Astrocyte of the hippocampus (primary cell): Measurements from ENCODE around the gene MPPED1.

Source experiments
- DNase-seq: peaks from one replicate; pipeline ENCODE4 v3.0.0; 2011; ENCODE audit warnings: low read depth, low spot score

MPPED1 gene

GRCh38 chr22:43409800-43410199 is 2.0 kb upstream of the MPPED1 start:
- no peak for DNase-seq

DNA sequence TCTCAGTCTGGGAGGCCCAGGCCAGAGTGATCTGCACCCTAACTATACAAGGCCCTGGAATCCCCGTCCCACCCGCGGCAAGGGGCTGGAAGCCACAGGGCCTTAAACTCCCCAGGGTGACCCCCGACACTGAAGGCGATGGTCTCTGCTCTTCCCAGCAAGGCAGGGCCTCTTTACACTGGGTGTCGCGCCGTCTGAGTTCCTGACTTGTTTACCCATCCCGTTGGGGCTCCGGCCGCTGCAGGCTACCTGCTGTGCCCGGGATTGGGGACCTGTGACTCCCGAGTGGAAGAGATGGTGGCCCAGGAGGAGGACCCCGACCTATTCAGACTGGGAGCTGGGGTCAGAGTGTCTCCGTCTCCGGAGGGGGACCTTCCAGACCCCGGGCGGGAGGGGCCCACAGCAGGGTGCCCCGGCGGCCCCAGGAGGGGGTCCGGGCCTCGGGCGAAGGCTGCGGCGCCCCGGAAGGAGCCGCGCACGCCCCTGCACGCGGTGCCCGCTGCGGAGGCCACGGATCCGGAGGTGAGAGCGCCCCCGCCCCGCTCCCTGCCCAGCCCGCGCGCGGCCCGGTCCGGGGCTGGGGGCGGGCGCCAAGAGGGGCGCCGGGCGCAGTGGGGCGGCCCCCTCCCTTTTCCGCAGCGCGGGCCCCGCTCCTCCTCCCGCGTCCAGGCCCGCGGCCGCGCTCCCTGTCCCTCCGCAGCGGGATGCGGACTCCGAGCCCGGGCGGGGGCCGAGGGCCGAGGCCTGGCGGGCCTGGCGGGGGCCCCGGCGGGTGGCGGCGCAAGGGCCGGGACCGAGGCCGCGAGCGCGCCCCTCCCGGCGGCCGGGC is 560 bp upstream of the MPPED1 start:
- DNase-seq: no peak

GRCh38 chr22:43412808-43413795 is 1.3 kb downstream of the MPPED1 start:
- DNase-seq: no peak

DNA sequence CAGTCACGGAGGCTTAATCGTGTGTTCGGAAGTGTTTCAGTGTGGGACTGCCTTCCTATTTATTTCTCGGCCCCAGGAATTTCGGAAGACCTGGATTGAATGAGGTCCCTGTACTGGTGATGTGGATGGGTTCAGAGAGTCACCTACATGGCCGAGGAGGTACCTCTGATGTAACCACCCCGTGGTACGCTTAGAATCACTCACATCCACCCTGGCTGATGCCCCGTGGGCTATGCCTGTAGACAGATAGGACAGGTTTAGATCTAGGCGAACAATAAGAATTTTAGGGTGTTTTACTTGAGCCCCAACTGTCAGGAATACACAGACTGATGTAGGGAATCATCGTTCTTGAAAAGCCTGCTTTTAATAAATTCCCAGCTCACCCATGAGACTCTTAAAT is 2.0 kb downstream of the MPPED1 start:
- DNase-seq: no peak

- DNase-seq: no peak
Measured at GRCh38 chr22:43415681-43416080, 3.9 kb downstream of the MPPED1 start.

DNA sequence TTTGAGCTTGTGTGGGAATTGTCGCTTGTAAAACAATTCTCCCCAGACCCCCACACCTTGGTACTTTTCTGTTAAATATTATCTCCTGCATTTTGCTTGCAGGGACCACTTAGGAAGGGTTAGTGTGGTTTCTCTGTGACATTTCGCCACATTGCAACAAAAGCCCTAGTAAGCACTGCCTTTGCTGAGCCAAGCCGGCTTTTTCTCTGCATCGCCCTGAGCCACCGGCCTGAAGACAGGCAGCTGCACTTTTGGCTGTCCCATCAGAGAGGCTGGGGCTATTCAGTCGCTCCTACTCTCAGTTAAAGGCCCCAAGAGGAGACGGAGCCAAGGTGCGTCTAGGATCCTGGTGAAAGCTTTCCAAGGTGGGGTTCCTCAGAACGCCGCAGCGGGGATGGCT is 5.7 kb downstream of the MPPED1 start:
- DNase-seq: no peak

DNA sequence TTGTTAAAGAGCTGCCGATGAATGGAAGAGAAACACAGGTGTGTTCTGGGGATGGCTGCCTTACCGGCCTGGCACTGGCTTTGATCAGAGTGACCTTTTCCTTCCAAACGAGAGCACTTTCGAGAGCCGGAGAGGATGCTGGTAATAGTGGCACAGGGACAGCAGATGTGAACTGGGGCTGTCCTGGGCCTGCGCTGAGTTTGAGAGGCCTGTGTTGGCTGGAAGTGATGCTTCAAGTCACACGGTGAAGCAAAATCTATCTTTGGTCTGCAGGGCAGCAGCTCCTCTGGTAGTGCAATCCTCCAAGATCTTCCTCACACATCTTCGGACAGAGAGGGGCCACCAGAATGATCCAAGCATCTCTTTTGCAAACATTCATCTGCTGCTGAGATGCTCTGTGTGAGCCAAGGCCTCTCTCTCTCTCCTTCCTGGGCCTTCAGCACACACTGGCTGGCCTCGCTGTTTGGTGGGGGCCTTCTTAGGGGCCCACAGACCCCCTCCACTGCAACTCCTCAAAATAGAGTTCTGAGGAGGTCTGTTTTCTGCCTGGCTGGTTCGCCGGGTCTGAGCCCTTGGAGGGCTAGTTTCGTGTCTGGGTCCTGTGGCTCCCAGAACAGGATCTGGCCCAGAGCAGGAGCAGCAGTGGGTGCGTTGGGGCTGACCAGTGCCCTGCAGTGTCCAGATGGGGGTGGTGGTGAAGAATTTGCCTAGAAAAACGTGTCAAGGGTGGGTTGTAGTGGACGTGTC is 6.4 kb downstream of the MPPED1 start:
- DNase-seq: no peak

GRCh38 chr22:43419371-43420080 is 7.7 kb downstream of the MPPED1 start:
- no peak for DNase-seq

- no peak for DNase-seq
Measured at GRCh38 chr22:43421046-43421665, 9.3 kb downstream of the MPPED1 start.

GRCh38 chr22:43421914-43422615 is 10.3 kb downstream of the MPPED1 start:
- DNase-seq: no peak

- no peak for DNase-seq
Measured at GRCh38 chr22:43423046-43423445, 11.2 kb downstream of the MPPED1 start.

DNA sequence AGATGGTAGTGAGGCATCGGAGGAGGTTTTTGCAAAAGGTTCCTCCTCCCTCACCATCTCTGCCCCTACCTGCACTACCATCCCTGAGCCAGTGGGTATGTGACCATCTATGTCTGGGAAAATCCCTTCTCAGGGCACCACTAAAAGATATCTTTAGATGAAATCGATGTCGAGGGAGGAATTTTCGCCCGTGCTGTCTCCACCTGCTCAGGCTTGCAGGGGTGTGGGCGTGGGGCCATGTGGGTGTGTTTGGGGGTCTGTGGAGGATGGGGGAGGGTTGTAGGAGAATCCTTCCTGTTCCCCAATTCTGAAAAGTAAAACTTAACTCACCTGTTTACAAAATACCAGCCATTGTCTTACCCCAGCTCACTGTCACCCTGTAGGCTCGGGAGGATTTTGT is 12.4 kb downstream of the MPPED1 start:
- no peak for DNase-seq

- no peak for DNase-seq
Measured at GRCh38 chr22:43424666-43425630, 13.1 kb downstream of the MPPED1 start.

DNA sequence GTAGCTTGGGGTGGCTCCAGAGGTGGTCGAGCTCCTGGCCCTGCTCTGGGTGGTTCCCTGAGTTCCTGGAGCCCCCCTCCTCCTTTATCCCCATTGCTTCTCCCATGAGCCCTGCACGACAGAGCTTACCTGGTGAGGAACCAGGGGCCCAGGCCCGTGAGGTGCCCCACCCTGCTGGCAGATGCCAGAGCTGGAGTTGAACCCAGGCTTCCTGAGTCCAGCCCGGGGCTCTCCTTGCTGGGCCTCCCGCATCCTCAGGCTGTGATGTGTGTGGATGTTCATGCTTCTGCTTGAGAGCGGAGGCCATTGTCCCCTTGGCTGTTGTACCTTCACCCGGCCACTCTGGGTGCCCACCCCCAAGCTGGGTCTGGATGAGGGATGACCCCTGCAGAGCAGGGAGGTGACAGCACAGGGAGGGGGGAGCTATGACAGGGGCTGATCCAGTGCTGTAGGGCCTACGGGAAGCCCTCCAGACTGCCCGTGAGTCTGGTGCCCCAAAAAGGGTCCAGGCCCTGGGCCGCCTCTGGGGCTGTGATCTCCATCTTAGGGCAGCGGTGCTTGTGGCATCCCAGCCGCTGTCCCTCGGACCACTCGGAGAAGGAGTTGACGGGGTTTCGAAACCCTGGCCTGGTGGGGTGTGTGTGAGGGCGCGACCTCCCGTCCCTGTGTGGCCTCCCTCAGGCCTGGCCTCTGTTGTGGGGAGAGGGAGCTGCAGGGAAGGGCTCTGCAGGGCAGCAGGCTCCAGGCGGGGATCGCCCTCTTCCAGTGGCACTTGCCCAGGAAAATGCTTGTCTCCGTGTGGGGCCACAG is 14.4 kb downstream of the MPPED1 start:
- no peak for DNase-seq

- DNase-seq: no peak
Measured at GRCh38 chr22:43426816-43427215, 15.0 kb downstream of the MPPED1 start.

DNA sequence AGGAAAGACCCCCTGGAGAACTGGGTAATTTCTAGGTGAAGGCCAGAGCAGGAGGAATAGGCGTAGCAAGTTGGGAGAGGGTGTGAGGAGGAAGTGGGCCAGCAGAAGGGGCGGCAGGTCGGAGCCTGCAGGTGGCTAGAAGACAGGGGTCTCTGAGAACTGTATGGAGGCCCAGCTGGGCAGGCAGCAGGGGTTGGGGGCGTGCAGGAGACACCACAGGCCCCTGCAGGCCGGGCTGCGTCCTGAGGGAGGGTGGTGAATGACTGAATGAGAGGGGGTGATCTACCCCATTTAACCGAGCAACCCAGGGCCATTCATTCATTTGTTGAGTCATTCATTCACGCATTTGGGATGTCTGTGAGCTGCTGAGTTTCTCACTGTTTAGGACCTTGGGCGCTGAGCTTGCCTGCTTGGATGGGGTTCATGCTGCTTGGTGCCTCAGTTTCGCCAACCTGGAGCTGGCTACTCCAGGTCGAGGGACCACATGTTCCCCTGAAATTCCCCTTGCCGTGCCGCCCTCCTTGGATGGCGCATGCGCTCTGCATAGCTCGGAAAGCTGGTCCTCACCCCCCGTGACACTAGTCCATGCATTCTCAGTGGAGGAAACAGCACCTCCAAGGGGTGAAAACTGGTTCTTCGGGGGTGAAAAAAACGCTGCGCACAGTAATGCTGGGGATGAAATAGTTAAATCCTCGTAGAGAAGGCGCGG is 15.6 kb downstream of the MPPED1 start:
- DNase-seq: no peak

DNA sequence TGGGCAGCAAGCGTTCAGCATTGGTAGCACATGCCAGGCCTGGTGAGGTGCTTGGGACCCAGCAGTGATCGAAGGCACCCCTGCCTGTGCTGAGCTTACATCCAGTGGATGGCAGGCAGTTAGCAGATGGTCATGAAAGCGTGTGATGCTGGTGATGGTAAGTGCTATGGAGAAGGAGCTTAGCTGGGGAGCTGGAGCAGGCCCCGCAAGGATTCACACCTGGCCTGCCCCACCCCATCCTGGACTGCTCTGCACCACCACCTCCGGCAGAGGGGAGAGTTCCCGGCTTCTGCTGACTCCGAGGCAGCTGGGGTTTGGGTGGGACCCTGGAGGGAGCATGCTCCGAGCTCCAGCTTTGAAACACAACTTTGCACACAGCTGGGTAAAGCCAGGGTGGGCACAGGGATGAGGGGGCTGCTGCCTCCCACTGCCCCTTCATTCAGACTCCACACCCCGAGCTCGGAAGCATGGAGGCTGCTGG is 16.2 kb downstream of the MPPED1 start:
- DNase-seq: no peak
